ENCODE measurements around the gene PCYT2.

Gene PCYT2

GRCh38 chr17:81912441-81913309 is 1.5 kb upstream of the PCYT2 start:
- no peak for DNase-seq

- no peak for DNase-seq
Observed at GRCh38 chr17:81911969-81912368, 770 bp upstream of the PCYT2 start.

- no peak for DNase-seq
Observed at GRCh38 chr17:81910840-81911276, 341 bp downstream of the PCYT2 start.

GRCh38 chr17:81909966-81910839 is 996 bp downstream of the PCYT2 start:
- DNase-seq, result no peak

- no peak for DNase-seq
Observed at GRCh38 chr17:81909231-81909630, 2.0 kb downstream of the PCYT2 start.

GRCh38 chr17:81908793-81909192 is 2.4 kb downstream of the PCYT2 start:
- no peak for DNase-seq

- no peak for DNase-seq
Observed at GRCh38 chr17:81907219-81908145, 3.7 kb downstream of the PCYT2 start.

- peak in 1 of 2 experiments; percentile 26 for DNase-seq
Observed at GRCh38 chr17:81906476-81907218, 4.6 kb downstream of the PCYT2 start.

GRCh38 chr17:81905993-81906392 is 5.2 kb downstream of the PCYT2 start:
- DNase-seq, result no peak

- no peak for DNase-seq
Observed at GRCh38 chr17:81905424-81905875, 5.7 kb downstream of the PCYT2 start.

- no peak for DNase-seq
Observed at GRCh38 chr17:81904600-81905423, 6.4 kb downstream of the PCYT2 start.

- no peak for DNase-seq
Observed at GRCh38 chr17:81903896-81904599, 7.2 kb downstream of the PCYT2 start.

GRCh38 chr17:81903415-81903831 is 7.8 kb downstream of the PCYT2 start:
- no peak for DNase-seq

GRCh38 chr17:81902653-81903414 is 8.4 kb downstream of the PCYT2 start:
- DNase-seq, result no peak

GRCh38 chr17:81902023-81902652 is 9.1 kb downstream of the PCYT2 start, which contains the start of gene NPB:
NPB (plus strand) TSS chr17:81902238; CDS start chr17:81902278, 40 bp downstream.
- no peak for DNase-seq

GRCh38 chr17:81901167-81902022 is 9.8 kb downstream of the PCYT2 start:
- no peak for DNase-seq

GRCh38 chr17:81900181-81900820 is 10.9 kb downstream of the PCYT2 start:
- DNase-seq, result no peak

Measured in SHP77 (cell line).